GM12878 (cell line): Measurements from ENCODE around the gene PDZD11. TPM values are rescaled to one million over a fixed set of nuclear protein-coding genes. Genes with fewer than 3 reads are reported as not detected.

Source experiments
- ATAC-seq: fragments of 200-7000 bp; cut with Tn5 transposase; 3 replicates; pipeline ENCODE4 v1.9.1; 2020; ENCODE audit warnings: mild to moderate bottlenecking, moderate library complexity
- BruUV-seq: library from RNA; stranded (reverse); fragments of 400-500 nt; replicated peaks from 2 replicates; lab custom pipeline; 2021; lab: Mats Ljungman, UMichigan
- CTCF ChIA-PET: fragments of 300-600 bp; sonication (Branson Sonifier 250); formaldehyde crosslinking; extraction: SDS; loops from one replicate; lab custom pipeline; 2021; ENCODE audit warnings: inconsistent platforms; lab: Yijun Ruan, JAX
- POLR2A ChIA-PET: fragments of 350-600 bp; formaldehyde crosslinking; extraction: SDS; loops from one replicate; lab custom pipeline; 2021; ENCODE audit warnings: inconsistent platforms; lab: Charles Lee
- RAD21 ChIA-PET: fragments of 300-600 bp; sonication (Branson Sonifier 250); formaldehyde crosslinking; loops from one replicate; lab custom pipeline; 2023; ENCODE audit warnings: antibody characterized with exemption; ENCODE audit not compliant: unreplicated experiment; lab: Charles Lee
- SMC1A ChIA-PET: fragments of 300-600 bp; sonication (Branson Sonifier 250); formaldehyde crosslinking; loops from one replicate; lab custom pipeline; 2023; ENCODE audit not compliant: unreplicated experiment, uncharacterized antibody; lab: Charles Lee
- DNase-seq: peaks from one replicate; pipeline ENCODE4 v3.0.0-alpha.2; 2011; ENCODE audit warnings: low read depth, low spot score
- FAIRE-seq: peaks from 3 replicates; lab custom pipeline; 2011; peaks lifted over from hg19 to GRCh38; lab: Jason Lieb, UNC
- H2AFZ ChIP-seq: 2 replicates; pipeline ENCODE4 v1.6.0; 2011; ENCODE audit warnings: low read depth, low read length, control low read depth; ENCODE audit not compliant: control insufficient read depth
- H3K27ac ChIP-seq: 2 replicates; pipeline ENCODE4 v1.5.1; 2011; ENCODE audit warnings: control low read depth; ENCODE audit not compliant: control insufficient read depth, insufficient read depth
- H3K27me3 ChIP-seq, 2 experiments: replicated peaks in 1 of 2; 2 replicates each; pipeline versions ENCODE4 v1.6.0 to v1.6.1; 2011; ENCODE audit warnings: low read length in 1 of 2; ENCODE audit not compliant: control insufficient read depth in 2 of 2, insufficient read depth in 2 of 2
- H3K36me3 ChIP-seq, 2 experiments: 2 replicates each; pipeline ENCODE4 v1.5.1; 2011; ENCODE audit warnings: low read length in 1 of 2; ENCODE audit not compliant: control insufficient read depth in 2 of 2, insufficient read depth in 2 of 2
- H3K4me1 ChIP-seq: 2 replicates; pipeline ENCODE4 v1.6.1; 2011; ENCODE audit warnings: mild to moderate bottlenecking, low read length, moderate library complexity, mixed read lengths; ENCODE audit not compliant: control insufficient read depth, insufficient read depth
- H3K4me2 ChIP-seq: 2 replicates; pipeline ENCODE4 v1.6.0; 2011; ENCODE audit warnings: control low read depth; ENCODE audit not compliant: control insufficient read depth, insufficient read depth
- H3K4me3 ChIP-seq: fragments of 200-600 bp; sonication (generic); 2 replicates; pipeline ENCODE4 v1.5.1; 2016
- H3K79me2 ChIP-seq: 2 replicates; pipeline ENCODE4 v1.6.0; 2011; ENCODE audit warnings: low read length; ENCODE audit not compliant: control insufficient read depth, insufficient read depth
- H3K9ac ChIP-seq: 2 replicates; pipeline ENCODE4 v1.8.0; 2011; ENCODE audit warnings: low read length, control low read depth, mixed read lengths; ENCODE audit not compliant: control insufficient read depth, insufficient read depth
- H3K9me3 ChIP-seq: replicated peaks from 3 replicates; pipeline ENCODE4 v1.5.1; 2011; ENCODE audit warnings: mild to moderate bottlenecking, low read length; ENCODE audit not compliant: control insufficient read depth, insufficient read depth
- H4K20me1 ChIP-seq: 2 replicates; pipeline ENCODE4 v1.6.0; 2011; ENCODE audit not compliant: control insufficient read depth, insufficient read depth
- ATF7 ChIP-seq: fragments of 450-650 bp; IDR thresholded peaks from 2 replicates; pipeline ENCODE4 v1.6.1; 2016; ENCODE audit warnings: low read depth, mild to moderate bottlenecking
- BRCA1 ChIP-seq: IDR thresholded peaks from 2 replicates; pipeline ENCODE4 v1.6.1; 2011; ENCODE audit warnings: low read depth, low read length, improper control_type of control experiment
- CEBPB ChIP-seq, 2 experiments: fragments of 150-350 bp in 1 of 2; IDR thresholded peaks; 2 replicates each; pipeline ENCODE4 v1.6.1; 2012 to 2014; ENCODE audit warnings: low read depth in 2 of 2, low read length in 2 of 2, borderline replicate concordance in 1 of 2, inconsistent platforms in 1 of 2
- CREM ChIP-seq: IDR thresholded peaks from 2 replicates; pipeline ENCODE4 v1.6.1; 2014; ENCODE audit warnings: antibody characterized with exemption, low read depth
- GABPA ChIP-seq: IDR thresholded peaks from 2 replicates; pipeline ENCODE4 v1.6.1; 2014; ENCODE audit warnings: antibody characterized with exemption, low read depth, mild to moderate bottlenecking, inconsistent platforms
- HDGF ChIP-seq: fragments of 450-650 bp; IDR thresholded peaks from 2 replicates; pipeline ENCODE4 v1.6.1; 2016; ENCODE audit warnings: antibody characterized with exemption
- HSF1 ChIP-seq: fragments of 150-350 bp; IDR thresholded peaks from 2 replicates; pipeline ENCODE4 v1.6.1; 2014; ENCODE audit warnings: mild to moderate bottlenecking, low read depth, low read length
- KAT2A ChIP-seq: conservative IDR thresholded peaks from 2 replicates; pipeline ENCODE4 v1.6.1; 2011; ENCODE audit warnings: low read depth, low read length; ENCODE audit not compliant: control insufficient read depth
- KDM1A ChIP-seq: fragments of 200-600 bp; sonication (generic); IDR thresholded peaks from 2 replicates; pipeline ENCODE4 v1.6.1; 2016; ENCODE audit warnings: borderline replicate concordance
- KLF5 ChIP-seq: fragments of 450-650 bp; IDR thresholded peaks from 2 replicates; pipeline ENCODE4 v1.6.1; 2014; ENCODE audit warnings: mild to moderate bottlenecking; ENCODE audit not compliant: partially characterized antibody
- NFYA ChIP-seq: IDR thresholded peaks from 2 replicates; pipeline ENCODE4 v1.6.1; 2011; ENCODE audit warnings: low read depth, mild to moderate bottlenecking, low read length, improper control_type of control experiment, borderline replicate concordance
- PAX5 ChIP-seq: IDR thresholded peaks from 2 replicates; pipeline ENCODE4 v1.6.1; 2011; ENCODE audit warnings: low read depth, low read length, borderline replicate concordance
- RCOR1 ChIP-seq: conservative IDR thresholded peaks from 2 replicates; pipeline ENCODE4 v1.6.1; 2012; ENCODE audit warnings: low read depth, low read length, improper control_type of control experiment
- SMC3 ChIP-seq: IDR thresholded peaks from 2 replicates; pipeline ENCODE4 v1.6.1; 2011; ENCODE audit warnings: low read length, improper control_type of control experiment, borderline replicate concordance
- USF1 ChIP-seq: IDR thresholded peaks from 2 replicates; pipeline ENCODE4 v1.6.1; 2011; ENCODE audit warnings: borderline replicate concordance, low read depth, mild to moderate bottlenecking, moderate library complexity, mixed read lengths, low read length; ENCODE audit not compliant: insufficient read depth; ENCODE audit errors: extremely low read length
- WRNIP1 ChIP-seq: IDR thresholded peaks from 2 replicates; pipeline ENCODE4 v1.6.1; 2011; ENCODE audit warnings: low read depth, low read length, improper control_type of control experiment, borderline replicate concordance
- ZNF274 ChIP-seq: IDR thresholded peaks from one replicate; pipeline ENCODE4 v1.8.0; 2011; ENCODE audit not compliant: insufficient read length, insufficient read depth
- ZNF622 ChIP-seq: fragments of 450-650 bp; IDR thresholded peaks from 2 replicates; pipeline ENCODE4 v1.6.1; 2017; ENCODE audit warnings: mild to moderate bottlenecking, inconsistent platforms
- in situ Hi-C: fragments of 300-500 bp; cut with MboI; formaldehyde crosslinking; loops from 9 replicates; pipeline ENCODE4 v1.14.3; 2018; ENCODE audit warnings: mixed read lengths
- intact Hi-C: fragments of 100-400 bp; cut with micrococcal nuclease; formaldehyde crosslinking; loops from one replicate; pipeline ENCODE4 v1.14.2; 2022; ENCODE audit not compliant: unreplicated experiment
- polyA plus RNA-seq, 11 experiments: library from polyadenylated mRNA; depleted of rRNA in 4 of 11; unstranded in 6 of 11; stranded (reverse) in 5 of 11; fragments of >200 nt; fragmentation: Nextera tagmentation in 4 of 11; fragmentation: Illumina TruSeq in 1 of 11; extraction: Ambion mirVana in 4 of 11; extraction: Trizol in 1 of 11; gene quantifications; 1 replicate in 1 of 11; 2 replicates in 10 of 11; pipeline versions ENCODE4 v1.2.1 to v1.2.3, GENCODE V29; 2011 to 2016; ENCODE audit warnings: inconsistent platforms in 2 of 11, missing spikeins in 2 of 11, low read depth in 1 of 11
- total RNA-seq, 4 experiments: library from RNA; depleted of rRNA in 3 of 4; stranded (reverse); fragments of >200 nt in 3 of 4; fragmentation: Illumina TruSeq in 1 of 4; extraction: Trizol in 1 of 4; gene quantifications; 2 replicates each; pipeline versions ENCODE4 v1.2.1 to v1.2.3, GENCODE V29; 2013 to 2021
- TF ChIP-seq, protein P1 (sequence below): fragments of 450-650 bp; formaldehyde crosslinking; IDR thresholded peaks from 2 replicates; pipeline ENCODE4 v1.4.0; 2020; ENCODE audit warnings: mild to moderate bottlenecking, moderate library complexity

Gene PDZD11
- total and polyA plus RNA-seq, 10 of the 15 experiments (the other 5 are each of a cell fraction or from before 2014, with no cell fraction given), result 28.4 to 123 (median 55.0) TPM

GRCh38 chrX:70338290-70338689 lies 48.6 kb upstream of the PDZD11 start (continued):
- TF ChIP-seq RCOR1 (no peak), USF1 (no peak), WRNIP1 (no peak), SMC3 (no peak), CEBPB (IDR thresholded peaks at IDR 0.05; ENCODE audit: borderline replicate concordance in 1 of 2, low read depth in 2 of 2, low read length in 2 of 2) (no peak), BRCA1 (no peak), HDGF (no peak), ATF7 (no peak)

DNA sequence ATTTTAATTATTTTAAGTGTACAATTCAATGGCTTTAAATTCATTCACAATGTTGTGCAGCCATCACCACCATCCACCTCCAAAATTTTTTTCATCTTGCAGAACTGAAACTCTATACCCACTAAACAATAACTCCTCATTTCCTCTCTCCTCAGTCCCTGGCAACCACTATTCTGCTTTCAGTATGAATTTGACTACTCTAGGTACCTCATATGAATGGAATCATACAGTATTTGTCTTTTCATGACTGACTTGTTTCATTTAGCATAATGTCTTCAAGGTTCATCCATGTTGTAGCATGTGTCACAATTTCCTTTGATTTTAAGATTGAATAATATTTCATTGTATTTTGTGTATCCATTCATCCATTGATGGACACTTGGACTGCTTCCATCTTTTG lies 47.0 kb upstream of the PDZD11 start:
- FAIRE-seq, result peak; percentile 52
- ChIA-PET POLR2A (no interaction called here), RAD21 (no interaction called here), CTCF (no interaction called here), SMC1A (no interaction called here)
- intact Hi-C loops (no loop called here), in situ Hi-C loops (no loop called here)
- peak; percentile 50 for DNase-seq
- Histone ChIP-seq H3K27ac (no peak overlapping the region), H4K20me1 (no peaks in the 10 kb centered on the region), H2AFZ (no peak overlapping the region), H3K4me3 (no peak overlapping the region), H3K9me3 (no peaks in the 10 kb centered on the region), H3K36me3 (no peaks in the 10 kb centered on the region), H3K79me2 (no peaks in the 10 kb centered on the region), H3K9ac (no peak overlapping the region), H3K4me1 (no peaks in the 10 kb centered on the region), H3K27me3 (no peaks in the 10 kb centered on the region), H3K4me2 (no peak overlapping the region)
- ATAC-seq, result peak; percentile 100
- BruUV-seq, result no TSS peak
- TF ChIP-seq CREM (peak; percentile 77), NFYA (no peak), ZNF274 (no peak), ZNF622 (no peak), PAX5 (peak; percentile 65; the same call in 1 of the 2 replicates), KLF5 (no peak), GABPA (0 out of 2 replicates have a peak, but pooled peaks have one; percentile 25), KAT2A (no peak), HSF1 (no peak), KDM1A (no peak)
- TF ChIP-seq, protein P1, sequence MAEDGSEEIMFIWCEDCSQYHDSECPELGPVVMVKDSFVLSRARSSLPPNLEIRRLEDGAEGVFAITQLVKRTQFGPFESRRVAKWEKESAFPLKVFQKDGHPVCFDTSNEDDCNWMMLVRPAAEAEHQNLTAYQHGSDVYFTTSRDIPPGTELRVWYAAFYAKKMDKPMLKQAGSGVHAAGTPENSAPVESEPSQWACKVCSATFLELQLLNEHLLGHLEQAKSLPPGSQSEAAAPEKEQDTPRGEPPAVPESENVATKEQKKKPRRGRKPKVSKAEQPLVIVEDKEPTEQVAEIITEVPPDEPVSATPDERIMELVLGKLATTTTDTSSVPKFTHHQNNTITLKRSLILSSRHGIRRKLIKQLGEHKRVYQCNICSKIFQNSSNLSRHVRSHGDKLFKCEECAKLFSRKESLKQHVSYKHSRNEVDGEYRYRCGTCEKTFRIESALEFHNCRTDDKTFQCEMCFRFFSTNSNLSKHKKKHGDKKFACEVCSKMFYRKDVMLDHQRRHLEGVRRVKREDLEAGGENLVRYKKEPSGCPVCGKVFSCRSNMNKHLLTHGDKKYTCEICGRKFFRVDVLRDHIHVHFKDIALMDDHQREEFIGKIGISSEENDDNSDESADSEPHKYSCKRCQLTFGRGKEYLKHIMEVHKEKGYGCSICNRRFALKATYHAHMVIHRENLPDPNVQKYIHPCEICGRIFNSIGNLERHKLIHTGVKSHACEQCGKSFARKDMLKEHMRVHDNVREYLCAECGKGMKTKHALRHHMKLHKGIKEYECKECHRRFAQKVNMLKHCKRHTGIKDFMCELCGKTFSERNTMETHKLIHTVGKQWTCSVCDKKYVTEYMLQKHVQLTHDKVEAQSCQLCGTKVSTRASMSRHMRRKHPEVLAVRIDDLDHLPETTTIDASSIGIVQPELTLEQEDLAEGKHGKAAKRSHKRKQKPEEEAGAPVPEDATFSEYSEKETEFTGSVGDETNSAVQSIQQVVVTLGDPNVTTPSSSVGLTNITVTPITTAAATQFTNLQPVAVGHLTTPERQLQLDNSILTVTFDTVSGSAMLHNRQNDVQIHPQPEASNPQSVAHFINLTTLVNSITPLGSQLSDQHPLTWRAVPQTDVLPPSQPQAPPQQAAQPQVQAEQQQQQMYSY (CRISPR knock-in tag), result no peak
